ENCODE measurements around the gene ITGB3.

ITGB3 gene

GRCh38 chr17:47318197-47318918, 64.7 kb downstream of the ITGB3 start:
- 0 out of 2 replicates have a peak, but pooled peaks cover 3% of the 10 kb centered on the region for H3K4me1 ChIP-seq (ENCODE audit: insufficient read depth, low read length)
- peaks cover 4% of the 10 kb centered on the region; the same call in 1 of the 2 replicates for H3K9me3 ChIP-seq (ENCODE audit: control insufficient read depth, insufficient read depth, low read length)
- H3K9ac ChIP-seq (ENCODE audit: low read depth, low read length) = no peak overlapping the region
- no peaks in the 10 kb centered on the region for H3K36me3 ChIP-seq (ENCODE audit: insufficient read depth, low read length)

DNA sequence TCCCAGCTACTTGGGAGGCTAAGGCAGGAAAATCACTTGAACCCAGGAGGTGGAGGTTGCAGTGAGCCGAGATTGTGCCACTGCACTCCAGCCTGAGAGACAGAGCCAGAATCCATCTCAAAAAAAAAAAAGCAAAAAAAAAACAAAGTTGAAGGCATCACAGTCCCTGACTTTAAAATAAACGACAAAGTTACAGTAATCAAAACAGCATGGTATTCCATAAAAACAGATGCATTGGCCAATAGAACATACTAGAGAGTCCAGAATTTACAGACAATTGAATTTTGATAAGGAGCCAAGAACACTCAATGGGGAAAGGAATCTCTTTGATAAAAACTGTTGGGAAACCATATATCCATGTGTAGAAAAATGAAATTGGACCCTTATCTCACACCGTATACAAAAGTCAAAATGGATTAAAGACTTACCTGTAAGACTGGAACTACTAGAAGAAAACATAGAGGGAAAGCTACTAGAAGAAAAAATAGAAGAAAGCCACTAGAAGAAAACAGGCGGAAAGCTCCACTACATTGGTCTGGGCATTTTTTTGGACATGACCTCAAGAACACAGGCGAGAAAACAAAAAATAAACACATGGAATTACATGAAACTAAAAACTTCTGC, 67.4 kb downstream of the ITGB3 start:
- no peaks in the 10 kb centered on the region; the same call in 1 of the 2 replicates for H3K4me1 ChIP-seq (ENCODE audit: insufficient read depth, low read length)

GRCh38 chr17:47323382-47324223, 70.0 kb downstream of the ITGB3 start, which contains the start of gene EFCAB13:
Gene EFCAB13 (plus strand): TSS chr17:47323955. CDS start chr17:47328354, 4,399 bp downstream.
- Histone ChIP-seq H3K36me3 (ENCODE audit: insufficient read depth, low read length) (no peaks in the 10 kb centered on the region), H3K9me3 (ENCODE audit: control insufficient read depth, insufficient read depth, low read length) (peaks cover 4% of the 10 kb centered on the region; the same call in 1 of the 2 replicates), H3K4me1 (ENCODE audit: insufficient read depth, low read length) (no peaks in the 10 kb centered on the region; the same call in 1 of the 2 replicates), H3K9ac (ENCODE audit: low read depth, low read length) (peak within 1 kb of the TSS; percentile 89)

More for the DNA sequence above, 67.4 kb downstream of the ITGB3 start:
- Histone ChIP-seq H3K9me3 (ENCODE audit: control insufficient read depth, insufficient read depth, low read length) (peaks cover 4% of the 10 kb centered on the region; the same call in 1 of the 2 replicates), H3K36me3 (ENCODE audit: insufficient read depth, low read length) (no peaks in the 10 kb centered on the region), H3K9ac (ENCODE audit: low read depth, low read length) (no peak overlapping the region)

- Histone ChIP-seq H3K9me3 (ENCODE audit: control insufficient read depth, insufficient read depth, low read length) (peaks cover 4% of the 10 kb centered on the region; the same call in 1 of the 2 replicates), H3K4me1 (ENCODE audit: insufficient read depth, low read length) (peaks cover 5% of the 10 kb centered on the region), H3K36me3 (ENCODE audit: insufficient read depth, low read length) (no peaks in the 10 kb centered on the region), H3K9ac (ENCODE audit: low read depth, low read length) (peak overlapping the region; percentile 89)
Measured at GRCh38 chr17:47324224-47325020, 70.8 kb downstream of the ITGB3 start.

- Histone ChIP-seq H3K9me3 (ENCODE audit: control insufficient read depth, insufficient read depth, low read length) (peaks cover 4% of the 10 kb centered on the region; the same call in 1 of the 2 replicates), H3K4me1 (ENCODE audit: insufficient read depth, low read length) (peaks cover 9% of the 10 kb centered on the region), H3K9ac (ENCODE audit: low read depth, low read length) (no peak overlapping the region; the same call in 1 of the 2 replicates), H3K36me3 (ENCODE audit: insufficient read depth, low read length) (no peaks in the 10 kb centered on the region)
Measured at GRCh38 chr17:47325176-47325575, 71.5 kb downstream of the ITGB3 start.

GRCh38 chr17:47330548-47330947, 76.9 kb downstream of the ITGB3 start:
- Histone ChIP-seq H3K9me3 (ENCODE audit: control insufficient read depth, insufficient read depth, low read length) (no peaks in the 10 kb centered on the region; the same call in 1 of the 2 replicates), H3K36me3 (ENCODE audit: insufficient read depth, low read length) (no peaks in the 10 kb centered on the region), H3K4me1 (ENCODE audit: insufficient read depth, low read length) (peaks cover 9% of the 10 kb centered on the region; the same call in 1 of the 2 replicates), H3K9ac (ENCODE audit: low read depth, low read length) (no peak overlapping the region)

DNA sequence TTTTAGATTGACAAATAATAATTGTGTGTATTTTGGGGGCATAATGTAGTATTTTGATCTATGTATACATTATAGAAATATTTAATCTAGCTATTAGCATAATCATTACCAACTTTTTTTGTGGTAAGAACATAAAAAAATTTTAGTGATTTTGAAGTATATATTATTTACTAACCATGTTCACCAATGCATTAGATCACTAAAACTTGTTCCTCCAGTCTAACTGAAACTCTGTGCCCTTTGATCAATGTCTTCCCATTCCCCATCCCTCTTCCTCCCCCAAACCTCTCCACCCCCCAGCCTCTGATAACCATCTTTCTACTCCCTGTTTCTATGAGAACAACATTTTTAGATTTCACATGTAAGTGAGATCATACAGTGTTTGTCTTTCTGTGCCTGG, 78.7 kb downstream of the ITGB3 start:
- H3K36me3 ChIP-seq (ENCODE audit: insufficient read depth, low read length) = no peaks in the 10 kb centered on the region
- peaks cover 9% of the 10 kb centered on the region; the same call in 1 of the 2 replicates for H3K4me1 ChIP-seq (ENCODE audit: insufficient read depth, low read length)
- no peaks in the 10 kb centered on the region; the same call in 1 of the 2 replicates for H3K9me3 ChIP-seq (ENCODE audit: control insufficient read depth, insufficient read depth, low read length)
- H3K9ac ChIP-seq (ENCODE audit: low read depth, low read length) = no peak overlapping the region

DNA sequence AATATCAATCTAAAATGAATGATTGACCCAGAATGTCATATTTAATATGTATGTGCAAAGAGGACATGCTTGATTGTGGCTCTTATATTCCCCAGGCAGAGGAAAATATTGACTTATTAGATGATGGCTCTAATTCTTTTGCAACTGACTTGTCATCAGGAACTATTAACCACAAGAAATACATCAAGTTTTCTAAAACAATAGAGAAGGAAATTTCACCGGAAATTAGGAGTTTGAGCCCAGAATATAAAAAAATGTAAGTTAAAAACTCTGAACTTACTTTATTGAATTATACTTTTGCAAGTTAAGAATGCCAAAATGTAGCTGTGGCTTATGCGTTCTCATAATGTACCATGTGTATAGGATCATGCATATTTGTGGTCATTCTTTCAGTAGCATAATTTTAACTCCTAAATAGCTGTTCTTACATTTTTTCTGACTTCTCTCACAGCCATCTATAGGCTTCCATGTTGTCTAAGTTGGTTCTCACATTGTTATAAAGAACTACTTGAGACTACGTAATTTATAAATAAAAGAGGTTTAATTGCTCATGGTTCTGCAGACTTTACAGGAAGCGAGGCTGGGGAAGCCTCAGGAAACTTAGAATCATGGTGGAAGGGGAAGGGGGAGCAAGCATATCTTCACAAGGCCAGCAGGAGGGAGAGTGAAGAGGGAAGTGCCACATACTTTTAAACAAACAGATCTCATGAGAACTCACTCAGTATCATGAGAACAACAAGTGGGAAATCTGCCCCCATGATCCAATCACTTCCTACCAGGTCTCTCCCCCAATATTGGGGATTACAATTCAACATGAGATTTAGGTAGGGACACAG, 81.7 kb downstream of the ITGB3 start:
- no peaks in the 10 kb centered on the region for H3K36me3 ChIP-seq (ENCODE audit: insufficient read depth, low read length)
- H3K9ac ChIP-seq (ENCODE audit: low read depth, low read length) = no peak overlapping the region
- no peaks in the 10 kb centered on the region for H3K4me1 ChIP-seq (ENCODE audit: insufficient read depth, low read length)

GRCh38 chr17:47338026-47338425, 84.4 kb downstream of the ITGB3 start:
- no peaks in the 10 kb centered on the region for H3K36me3 ChIP-seq (ENCODE audit: insufficient read depth, low read length)
- H3K4me1 ChIP-seq (ENCODE audit: insufficient read depth, low read length) = no peaks in the 10 kb centered on the region
- no peak overlapping the region for H3K9ac ChIP-seq (ENCODE audit: low read depth, low read length)
- no peaks in the 10 kb centered on the region for H3K9me3 ChIP-seq (ENCODE audit: control insufficient read depth, insufficient read depth, low read length)

More for the DNA sequence above, 81.7 kb downstream of the ITGB3 start:
- no peaks in the 10 kb centered on the region; the same call in 1 of the 2 replicates for H3K9me3 ChIP-seq (ENCODE audit: control insufficient read depth, insufficient read depth, low read length)

DNA sequence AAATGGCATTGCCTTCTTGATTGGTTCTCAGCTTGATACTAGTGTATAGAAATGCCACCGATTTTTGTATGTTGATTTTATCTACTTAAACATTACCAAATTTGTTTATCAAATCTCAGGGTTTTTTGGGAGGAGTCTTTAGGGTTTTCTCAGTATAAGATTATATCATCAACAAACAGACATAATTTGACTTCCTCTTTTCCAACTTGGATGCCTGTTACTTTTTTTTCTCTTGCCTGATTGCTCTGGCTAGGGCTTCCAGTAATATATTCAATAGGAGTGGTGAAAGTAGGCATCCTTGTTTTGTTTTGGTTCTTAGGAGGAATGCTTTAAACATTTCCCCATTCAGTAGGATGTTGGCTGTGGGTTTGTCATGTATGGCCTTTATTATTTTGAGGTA, 99.2 kb downstream of the ITGB3 start:
- H3K9ac ChIP-seq (ENCODE audit: low read depth, low read length) = no peak overlapping the region
- H3K4me1 ChIP-seq (ENCODE audit: insufficient read depth, low read length) = no peaks in the 10 kb centered on the region
- H3K9me3 ChIP-seq (ENCODE audit: control insufficient read depth, insufficient read depth, low read length) = no peaks in the 10 kb centered on the region; the same call in 1 of the 2 replicates
- H3K36me3 ChIP-seq (ENCODE audit: insufficient read depth, low read length) = no peaks in the 10 kb centered on the region

GRCh38 chr17:47358652-47359051, 105.0 kb downstream of the ITGB3 start:
- H3K4me1 ChIP-seq (ENCODE audit: insufficient read depth, low read length) = no peaks in the 10 kb centered on the region
- H3K9ac ChIP-seq (ENCODE audit: low read depth, low read length) = no peak overlapping the region
- no peaks in the 10 kb centered on the region for H3K36me3 ChIP-seq (ENCODE audit: insufficient read depth, low read length)
- no peaks in the 10 kb centered on the region; the same call in 1 of the 2 replicates for H3K9me3 ChIP-seq (ENCODE audit: control insufficient read depth, insufficient read depth, low read length)

Data from ES-I3 (cell line).